PC-9 (cell line): Measurements from ENCODE around the gene DPYSL4. TPM values are rescaled to one million over a fixed set of nuclear protein-coding genes. Genes with fewer than 3 reads are reported as not detected.

Source experiments
- BruUV-seq: library from RNA; stranded (reverse); fragments of 400-500 nt; replicated peaks from 2 replicates; lab custom pipeline; 2021; lab: Mats Ljungman, UMichigan
- CTCF ChIA-PET: fragments of 300-600 bp; sonication (Branson Sonifier 250); formaldehyde crosslinking; loops from one replicate; lab custom pipeline; 2022; ENCODE audit warnings: antibody characterized with exemption; lab: Charles Lee
- POLR2A ChIA-PET: fragments of 300-600 bp; sonication (Branson Sonifier 250); formaldehyde crosslinking; loops from one replicate; lab custom pipeline; 2022; ENCODE audit warnings: antibody characterized with exemption; ENCODE audit not compliant: unreplicated experiment; lab: Charles Lee
- DNase-seq, 2 experiments: peaks; one replicate each; pipeline versions ENCODE4 v3.0.0 to v3.0.0-alpha.2; 2015 to 2022; ENCODE audit warnings: mixed read lengths in 1 of 2
- H2AFZ ChIP-seq: fragments of 200-600 bp; sonication (generic); 2 replicates; pipeline ENCODE4 v1.8.1; 2017; ENCODE audit warnings: antibody characterized with exemption
- H3F3A ChIP-seq: fragments of 200-600 bp; sonication (generic); 2 replicates; pipeline ENCODE4 v1.8.1; 2017; ENCODE audit warnings: antibody characterized with exemption, mild to moderate bottlenecking, low read depth; ENCODE audit not compliant: insufficient read depth
- H3K27ac ChIP-seq: fragments of 200-600 bp; sonication (generic); 2 replicates; pipeline ENCODE4 v1.6.1; 2016; ENCODE audit warnings: mixed run types
- H3K27me3 ChIP-seq: fragments of 200-600 bp; sonication (generic); 2 replicates; pipeline ENCODE4 v1.6.1; 2016; ENCODE audit warnings: low read depth, mixed run types; ENCODE audit not compliant: insufficient read depth
- H3K36me3 ChIP-seq: fragments of 200-600 bp; sonication (generic); 2 replicates; pipeline ENCODE4 v1.6.1; 2016; ENCODE audit warnings: low read depth, mixed run types
- H3K4me1 ChIP-seq: fragments of 200-600 bp; sonication (generic); replicated peaks from 2 replicates; pipeline ENCODE4 v1.6.1; 2016; ENCODE audit warnings: mixed run types; ENCODE audit not compliant: insufficient read depth
- H3K4me2 ChIP-seq: fragments of 200-600 bp; sonication (generic); 2 replicates; pipeline ENCODE4 v1.6.1; 2017; ENCODE audit warnings: mixed run types
- H3K4me3 ChIP-seq: fragments of 200-600 bp; sonication (generic); 2 replicates; pipeline ENCODE4 v1.6.1; 2016; ENCODE audit warnings: mixed run types
- H3K79me2 ChIP-seq: fragments of 200-600 bp; sonication (generic); 2 replicates; pipeline ENCODE4 v1.6.1; 2017; ENCODE audit warnings: low read depth, mixed run types
- H3K9me2 ChIP-seq: fragments of 200-600 bp; sonication (generic); 2 replicates; pipeline ENCODE4 v1.8.1; 2017; ENCODE audit warnings: mild to moderate bottlenecking; ENCODE audit not compliant: insufficient read depth
- H3K9me3 ChIP-seq: fragments of 200-600 bp; sonication (generic); 2 replicates; pipeline ENCODE4 v1.8.1; 2016; ENCODE audit warnings: low read depth; ENCODE audit not compliant: insufficient read depth
- H4K20me1 ChIP-seq: fragments of 200-600 bp; sonication (generic); 2 replicates; pipeline ENCODE4 v1.8.1; 2017; ENCODE audit not compliant: insufficient read depth
- CTCF ChIP-seq: fragments of 200-600 bp; sonication (generic); conservative IDR thresholded peaks from 2 replicates; pipeline ENCODE4 v1.6.1; 2017; ENCODE audit warnings: mixed run types, antibody characterized with exemption, mild to moderate bottlenecking, moderate library complexity
- EZH2 ChIP-seq: fragments of 200-600 bp; sonication (generic); IDR thresholded peaks from 2 replicates; pipeline ENCODE4 v1.8.0; 2017; ENCODE audit warnings: antibody characterized with exemption, low read depth
- intact Hi-C: fragments of 100-400 bp; cut with micrococcal nuclease; formaldehyde crosslinking; loops from one replicate; pipeline ENCODE4 v1.10.0; 2022; ENCODE audit not compliant: unreplicated experiment
- total RNA-seq: library from RNA; stranded (reverse); gene quantifications from 2 replicates; pipeline ENCODE4 v1.2.3, GENCODE V29; 2021

Gene DPYSL4
- total RNA-seq, 1 experiment from 2014 or later: 4.8 TPM

DNA sequence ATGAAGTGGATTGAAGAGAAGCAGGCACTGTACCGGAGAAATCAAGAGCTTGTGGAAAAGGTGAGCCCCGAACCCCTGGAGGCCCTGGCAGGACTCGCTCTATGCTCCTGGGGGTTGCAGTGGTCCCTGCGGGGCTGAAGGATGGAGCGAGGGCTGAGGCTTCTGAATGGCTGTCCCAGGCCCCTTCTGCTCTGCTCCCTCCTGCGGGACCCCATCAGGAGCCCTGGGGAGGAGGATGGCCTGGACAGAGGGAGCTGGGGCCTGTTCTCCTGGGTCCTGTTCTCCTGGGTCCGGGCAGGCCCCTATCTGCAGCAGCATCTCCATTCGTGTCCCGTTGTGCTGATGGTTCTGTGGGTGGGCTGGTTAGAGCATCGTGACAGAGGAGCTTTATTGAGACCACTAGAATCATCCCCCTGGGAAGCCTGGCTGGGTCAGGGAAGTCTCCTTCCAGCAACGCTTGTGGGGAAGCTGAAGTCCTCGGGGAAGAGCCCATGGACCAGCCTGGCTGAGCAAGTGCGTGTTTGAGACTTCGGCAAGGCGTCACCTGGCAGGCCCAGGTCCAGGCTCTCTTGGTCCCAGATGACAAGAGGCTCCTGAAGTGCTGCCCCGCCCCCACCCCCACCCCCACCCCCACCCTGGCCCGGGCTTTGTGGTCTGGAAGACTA, 41.1 kb upstream of the DPYSL4 start:
- no peaks in the 10 kb centered on the region for H3K36me3 ChIP-seq
- TF ChIP-seq CTCF (no peak), EZH2 (no peak)
- no peak overlapping the region for H2AFZ ChIP-seq
- CTCF ChIA-PET: no interaction called here
- POLR2A ChIA-PET: no interaction called here
- no peaks in the 10 kb centered on the region for H3F3A ChIP-seq
- no peak overlapping the region for H3K4me3 ChIP-seq
- intact Hi-C loops: loop anchor here (10.0 kb wide), 1 partner anchor 121 kb away; no protein-coding TSS in a partner anchor
- H3K9me3 ChIP-seq: no peaks in the 10 kb centered on the region
- H3K27ac ChIP-seq: no peak overlapping the region
- DNase-seq: no peak
- BruUV-seq: no TSS peak
- no peaks in the 10 kb centered on the region for H3K79me2 ChIP-seq
- no peak overlapping the region for H3K4me2 ChIP-seq
- H3K9me2 ChIP-seq: no peaks in the 10 kb centered on the region
- no peaks in the 10 kb centered on the region for H4K20me1 ChIP-seq
- no peaks in the 10 kb centered on the region for H3K27me3 ChIP-seq
- H3K4me1 ChIP-seq: no peaks in the 10 kb centered on the region

GRCh38 chr10:132146271-132146671, 40.5 kb upstream of the DPYSL4 start:
- H3K9me2 ChIP-seq: no peaks in the 10 kb centered on the region
- POLR2A ChIA-PET: no interaction called here
- no peak overlapping the region for H3K4me2 ChIP-seq
- no peaks in the 10 kb centered on the region for H3K79me2 ChIP-seq
- DNase-seq: no peak
- no peaks in the 10 kb centered on the region for H3F3A ChIP-seq
- H3K4me3 ChIP-seq: no peak overlapping the region
- intact Hi-C loops: loop anchor here (10.0 kb wide), 1 partner anchor 121 kb away; no protein-coding TSS in a partner anchor
- no peaks in the 10 kb centered on the region for H3K27me3 ChIP-seq
- no peak for TF ChIP-seq CTCF
- TF ChIP-seq EZH2: no peak
- H3K4me1 ChIP-seq: no peaks in the 10 kb centered on the region
- H3K27ac ChIP-seq: no peak overlapping the region
- BruUV-seq: no TSS peak
- H4K20me1 ChIP-seq: no peaks in the 10 kb centered on the region
- CTCF ChIA-PET: no interaction called here
- no peaks in the 10 kb centered on the region for H3K36me3 ChIP-seq
- no peak overlapping the region for H2AFZ ChIP-seq
- no peaks in the 10 kb centered on the region for H3K9me3 ChIP-seq

DNA sequence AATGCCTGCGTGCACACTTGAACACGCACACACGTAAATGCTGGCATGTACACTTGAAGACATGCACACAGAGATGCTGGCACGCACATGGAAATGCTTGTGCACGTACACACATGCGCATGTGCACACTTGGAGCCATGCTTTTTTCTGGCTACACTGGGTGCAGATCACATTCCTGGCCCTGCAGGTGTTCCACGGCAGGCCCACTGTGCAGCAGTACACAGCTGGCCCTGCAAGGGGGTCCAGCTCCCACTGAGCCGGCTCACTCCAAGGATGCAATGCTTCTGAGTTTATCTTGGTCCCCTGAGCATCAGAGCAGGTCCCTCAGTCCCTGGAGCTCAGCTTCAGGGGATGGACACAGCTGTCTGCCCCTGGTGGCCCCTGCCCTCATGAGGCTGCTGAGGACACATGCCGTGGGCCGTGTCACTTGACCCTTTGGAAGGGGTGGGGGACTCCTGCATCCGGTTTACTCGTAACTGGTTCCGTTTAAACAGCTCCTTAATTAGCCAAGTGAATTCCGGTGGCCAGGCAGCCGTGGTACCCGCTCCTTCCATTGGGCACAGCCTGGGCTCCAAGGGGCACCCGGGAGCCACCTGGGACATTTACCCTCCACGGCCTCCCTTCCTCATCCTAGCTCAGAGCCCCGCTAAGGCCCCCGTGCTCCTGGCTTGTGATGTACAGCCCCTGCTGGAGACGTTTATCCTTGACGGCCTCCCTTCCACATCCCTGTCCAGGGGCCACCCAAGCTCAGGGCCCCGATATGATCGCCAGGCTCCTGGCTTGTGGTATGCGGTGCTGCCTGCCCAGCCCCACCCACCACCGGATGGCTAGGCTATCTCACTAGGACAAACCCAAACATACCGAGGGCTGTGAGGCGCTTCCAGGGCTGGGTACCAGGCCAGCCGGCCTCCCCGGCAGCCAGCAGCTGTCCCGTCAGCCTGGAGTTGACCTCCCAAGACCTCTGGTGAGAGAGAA, 39.5 kb upstream of the DPYSL4 start:
- no peaks in the 10 kb centered on the region for H3K9me2 ChIP-seq
- no peaks in the 10 kb centered on the region for H3F3A ChIP-seq
- intact Hi-C loops: loop anchor here (10.0 kb wide), 1 partner anchor 122 kb away; no protein-coding TSS in a partner anchor
- no peak overlapping the region for H3K4me2 ChIP-seq
- DNase-seq: no peak
- H3K27me3 ChIP-seq: no peaks in the 10 kb centered on the region
- no peaks in the 10 kb centered on the region for H3K9me3 ChIP-seq
- H3K4me3 ChIP-seq: no peak overlapping the region
- H3K4me1 ChIP-seq: no peaks in the 10 kb centered on the region
- no peak for TF ChIP-seq CTCF
- TF ChIP-seq EZH2: no peak
- H3K36me3 ChIP-seq: no peaks in the 10 kb centered on the region
- no peak overlapping the region for H3K27ac ChIP-seq
- CTCF ChIA-PET: no interaction called here
- H3K79me2 ChIP-seq: no peaks in the 10 kb centered on the region
- H2AFZ ChIP-seq: no peak overlapping the region
- POLR2A ChIA-PET: no interaction called here
- no peaks in the 10 kb centered on the region for H4K20me1 ChIP-seq
- no TSS peak for BruUV-seq
